HG03378 (cell line): ENCODE results near the gene NFIA.

Experiments
- ATAC-seq: cut with Tn5 transposase; IDR thresholded peaks from one replicate; pipeline ENCODE4 v1.9.1; 2021; ENCODE audit warnings: mild to moderate bottlenecking, moderate library complexity; ENCODE audit not compliant: unreplicated experiment

NFIA gene

GRCh38 chr1:61353797-61354406 is 271.5 kb downstream of the NFIA start:
- no peak for ATAC-seq

GRCh38 chr1:61356016-61356415 is 273.7 kb downstream of the NFIA start:
- ATAC-seq: no peak

GRCh38 chr1:61356995-61357394 is 274.6 kb downstream of the NFIA start:
- no peak for ATAC-seq

GRCh38 chr1:61357539-61357938 is 275.2 kb downstream of the NFIA start:
- ATAC-seq: no peak

- ATAC-seq: no peak
Measured at GRCh38 chr1:61358770-61359455, 276.6 kb downstream of the NFIA start.

GRCh38 chr1:61361931-61362330 is 279.6 kb downstream of the NFIA start:
- no peak for ATAC-seq

- ATAC-seq: no peak
Measured at GRCh38 chr1:61362351-61362750, 280.0 kb downstream of the NFIA start.

GRCh38 chr1:61368366-61368765 is 286.0 kb downstream of the NFIA start:
- ATAC-seq: no peak

- ATAC-seq: no peak
Measured at GRCh38 chr1:61368876-61369275, 286.5 kb downstream of the NFIA start.

- no peak for ATAC-seq
Measured at GRCh38 chr1:61370177-61370912, 288.0 kb downstream of the NFIA start.

GRCh38 chr1:61370913-61371279 is 288.5 kb downstream of the NFIA start:
- no peak for ATAC-seq

- ATAC-seq: no peak
Measured at GRCh38 chr1:61372944-61373343, 290.6 kb downstream of the NFIA start.

GRCh38 chr1:61374156-61374555 is 291.8 kb downstream of the NFIA start:
- ATAC-seq: no peak

- ATAC-seq: no peak
Measured at GRCh38 chr1:61375082-61375880, 292.9 kb downstream of the NFIA start.

GRCh38 chr1:61376151-61376550 is 293.8 kb downstream of the NFIA start:
- no peak for ATAC-seq

- no peak for ATAC-seq
Measured at GRCh38 chr1:61377242-61377958, 295.0 kb downstream of the NFIA start.

GRCh38 chr1:61378494-61379180 is 296.3 kb downstream of the NFIA start:
- no peak for ATAC-seq

GRCh38 chr1:61379693-61380092 is 297.3 kb downstream of the NFIA start:
- no peak for ATAC-seq

- ATAC-seq: no peak
Measured at GRCh38 chr1:61380561-61380960, 298.2 kb downstream of the NFIA start.

- ATAC-seq: no peak
Measured at GRCh38 chr1:61386323-61386722, 304.0 kb downstream of the NFIA start.
